NOMO-1 treated with DMSO at 0.1 percent for 48 hours (cell line): ENCODE measurements around the gene KIAA1191.

ENCODE experiments used
- DNase-seq: peaks from one replicate; lab custom pipeline; 2025; ENCODE audit not compliant: unreplicated experiment; lab: John Stamatoyannopoulos, UW

The KIAA1191 gene

GRCh38 chr5:176389135-176390123, 27.9 kb upstream of the KIAA1191 start:
- peak; percentile 50 for DNase-seq

GRCh38 chr5:176388444-176389134, 27.0 kb upstream of the KIAA1191 start, which contains the start of the genes HIGD2A and NOP16:
Gene HIGD2A (plus strand): TSS chr5:176388751. CDS start chr5:176388820, 69 bp downstream.
Gene NOP16 (minus strand): TSS chr5:176388598. CDS start chr5:176388539, 59 bp downstream.
- peak; percentile 99 for DNase-seq

GRCh38 chr5:176388003-176388443, 26.5 kb upstream of the KIAA1191 start:
- DNase-seq: peak; percentile 23

- DNase-seq: no peak
Observed at GRCh38 chr5:176387384-176387925, 25.9 kb upstream of the KIAA1191 start.

- DNase-seq: no peak
Observed at GRCh38 chr5:176386491-176386890, 24.9 kb upstream of the KIAA1191 start.

GRCh38 chr5:176384991-176385390, 23.4 kb upstream of the KIAA1191 start:
- no peak for DNase-seq

GRCh38 chr5:176384366-176384930, 22.9 kb upstream of the KIAA1191 start:
- DNase-seq: no peak

- no peak for DNase-seq
Observed at GRCh38 chr5:176383961-176384360, 22.4 kb upstream of the KIAA1191 start.

GRCh38 chr5:176383248-176383905, 21.8 kb upstream of the KIAA1191 start:
- no peak for DNase-seq

GRCh38 chr5:176382721-176383120, 21.2 kb upstream of the KIAA1191 start:
- DNase-seq: no peak

- no peak for DNase-seq
Observed at GRCh38 chr5:176381979-176382378, 20.4 kb upstream of the KIAA1191 start.

GRCh38 chr5:176381423-176381822, 19.9 kb upstream of the KIAA1191 start:
- DNase-seq: no peak

GRCh38 chr5:176379881-176380280, 18.3 kb upstream of the KIAA1191 start:
- DNase-seq: peak; percentile 37

GRCh38 chr5:176373100-176373818, 11.7 kb upstream of the KIAA1191 start:
- peak; percentile 18 for DNase-seq

GRCh38 chr5:176371621-176372539, 10.3 kb upstream of the KIAA1191 start:
- no peak for DNase-seq

GRCh38 chr5:176369934-176370711, 8.6 kb upstream of the KIAA1191 start:
- DNase-seq: no peak

- no peak for DNase-seq
Observed at GRCh38 chr5:176368726-176369125, 7.2 kb upstream of the KIAA1191 start.
